K562 (cell line): ENCODE results near the gene COA6. TPM values are rescaled to one million over a fixed set of nuclear protein-coding genes. Genes with fewer than 3 reads are reported as not detected.

Experiments
- ATAC-seq: fragments of 200-7000 bp; cut with Tn5 transposase; 3 replicates; pipeline ENCODE4 v1.9.1; 2020; ENCODE audit warnings: moderate library complexity
- Bru-seq: library from RNA; stranded (reverse); fragments of 400-500 nt; gene quantifications from one replicate; lab custom pipeline; 2021; lab: Mats Ljungman, UMichigan
- BruChase-seq, 2 experiments: library from RNA; stranded (reverse); fragments of 400-500 nt; gene quantifications; one replicate each; lab custom pipeline; 2021; lab: Mats Ljungman, UMichigan
- BruUV-seq: library from RNA; stranded (reverse); fragments of 400-500 nt; replicated peaks from 2 replicates; lab custom pipeline; 2021; lab: Mats Ljungman, UMichigan
- CTCF ChIA-PET: fragments of 300-600 bp; formaldehyde crosslinking; extraction: SDS; loops from one replicate; lab custom pipeline; 2021; ENCODE audit warnings: low intra/inter-chr PET ratio; lab: Yijun Ruan, JAX
- POLR2A ChIA-PET: fragments of 300-600, 350-650 bp; sonication (Branson Sonifier 250); formaldehyde crosslinking; extraction: SDS; loops from one replicate; lab custom pipeline; 2021; ENCODE audit warnings: antibody characterized with exemption, inconsistent platforms; lab: Yijun Ruan, JAX
- DNase-seq, 4 experiments: peaks; one replicate each; pipeline versions ENCODE4 v3.0.0 to v3.0.0-alpha.2; 2011 to 2018; ENCODE audit warnings: low spot score in 3 of 4, mixed read lengths in 3 of 4; ENCODE audit errors: extremely low read depth in 1 of 4
- FAIRE-seq: peaks from 2 replicates; lab custom pipeline; 2011; peaks lifted over from hg19 to GRCh38; lab: Jason Lieb, UNC
- H2AFZ ChIP-seq: 2 replicates; pipeline ENCODE4 v1.6.0; 2011; ENCODE audit warnings: low read depth, low read length, control low read depth, inconsistent platforms
- H3K27ac ChIP-seq: fragments of 200-600 bp; 3 replicates; pipeline ENCODE4 v1.8.0; 2011; ENCODE audit warnings: low read depth, mild to moderate bottlenecking, control low read depth, inconsistent platforms, low read length, moderate library complexity, mixed read lengths; ENCODE audit errors: extremely low read depth
- H3K27me3 ChIP-seq, 2 experiments: fragments of 300-600 bp in 1 of 2; 2 replicates in 1 of 2; 3 replicates in 1 of 2; pipeline versions ENCODE4 v1.6.0 to v1.8.0; 2011; ENCODE audit warnings: inconsistent platforms in 2 of 2, low read length in 2 of 2, mild to moderate bottlenecking in 1 of 2, mixed read lengths in 1 of 2, moderate library complexity in 1 of 2; ENCODE audit not compliant: control insufficient read depth in 2 of 2, insufficient read depth in 2 of 2
- H3K36me3 ChIP-seq: fragments of 300-600 bp; 3 replicates; pipeline ENCODE4 v1.8.0; 2011; ENCODE audit warnings: mild to moderate bottlenecking, low read length, inconsistent platforms; ENCODE audit not compliant: control insufficient read depth, insufficient read depth
- H3K4me1 ChIP-seq, 2 experiments: fragments of 200-600 bp in 1 of 2; replicated peaks in 1 of 2; 2 replicates in 1 of 2; 3 replicates in 1 of 2; pipeline versions ENCODE4 v1.5.1 to v1.8.0; 2011; ENCODE audit warnings: inconsistent platforms in 2 of 2, low read length in 2 of 2, mild to moderate bottlenecking in 1 of 2, mixed read lengths in 1 of 2, moderate library complexity in 1 of 2; ENCODE audit not compliant: control insufficient read depth in 2 of 2, insufficient read depth in 2 of 2
- H3K4me2 ChIP-seq: 2 replicates; pipeline ENCODE4 v1.6.1; 2011; ENCODE audit warnings: low read length, control low read depth, inconsistent platforms, mixed read lengths; ENCODE audit not compliant: insufficient read depth
- H3K4me3 ChIP-seq: fragments of 200-600 bp; sonication (generic), shearing (Covaris generic); 2 replicates; pipeline ENCODE4 v1.5.1; 2016; ENCODE audit warnings: control low read depth, inconsistent platforms
- H3K79me2 ChIP-seq: fragments of 200-600 bp; 3 replicates; pipeline ENCODE4 v1.8.0; 2011; ENCODE audit warnings: low read length, inconsistent platforms; ENCODE audit not compliant: control insufficient read depth, insufficient read depth
- H3K9ac ChIP-seq, 2 experiments: 2 replicates each; pipeline versions ENCODE4 v1.6.0 to v1.6.1; 2011; ENCODE audit warnings: low read depth in 2 of 2, low read length in 2 of 2, control low read depth in 1 of 2, inconsistent platforms in 1 of 2, mild to moderate bottlenecking in 1 of 2, mixed read lengths in 1 of 2; ENCODE audit not compliant: insufficient read depth in 1 of 2
- H3K9me1 ChIP-seq: one replicate; pipeline ENCODE4 v1.6.0; 2011; ENCODE audit warnings: inconsistent platforms, mild to moderate bottlenecking, low read length, moderate library complexity; ENCODE audit not compliant: control insufficient read depth, insufficient read depth
- H3K9me3 ChIP-seq: replicated peaks from 2 replicates; pipeline ENCODE4 v1.5.1; 2011; ENCODE audit warnings: low read depth, low read length, inconsistent platforms; ENCODE audit not compliant: control insufficient read depth, insufficient read depth
- H4K20me1 ChIP-seq: replicated peaks from 2 replicates; pipeline ENCODE4 v1.6.1; 2011; ENCODE audit warnings: low read length, inconsistent platforms, mixed read lengths; ENCODE audit not compliant: control insufficient read depth, insufficient read depth
- E2F5 ChIP-seq: sonication (generic); formaldehyde crosslinking; IDR thresholded peaks from 2 replicates; pipeline ENCODE4 v1.8.0; 2022; ENCODE audit warnings: mild to moderate bottlenecking, missing genetic modification reagents
- ELF1 ChIP-seq: fragments of 200-800 bp; sonication (Bioruptor generic); IDR thresholded peaks from 2 replicates; pipeline ENCODE4 v1.6.1; 2016; ENCODE audit warnings: missing genetic modification characterization, missing compliant biosample characterization
- EWSR1 ChIP-seq: fragments of 450-650 bp; IDR thresholded peaks from 2 replicates; pipeline ENCODE4 v1.6.1; 2018; ENCODE audit warnings: borderline replicate concordance, mild to moderate bottlenecking, low read depth, moderate library complexity; ENCODE audit not compliant: partially characterized antibody
- PTTG1 ChIP-seq: fragments of 450-650 bp; IDR thresholded peaks from 2 replicates; pipeline ENCODE4 v1.6.1; 2016; ENCODE audit warnings: low read depth, mild to moderate bottlenecking, missing genetic modification characterization, missing compliant biosample characterization
- SMAD1 ChIP-seq: fragments of 150-350 bp; IDR thresholded peaks from 2 replicates; pipeline ENCODE4 v1.6.1; 2014; ENCODE audit warnings: low read length, low read depth; ENCODE audit not compliant: partially characterized antibody
- TSHZ1 ChIP-seq: fragments of 250-450 bp; sonication (Bioruptor Pico); IDR thresholded peaks from 2 replicates; pipeline ENCODE4 v1.4.0; 2020; ENCODE audit warnings: mild to moderate bottlenecking, moderate library complexity
- WGBS: fragments of 100-300 bp; shearing (Covaris generic); methylation state at CpG from one replicate; pipeline ENCODE4 v1.1.6; 2016; ENCODE audit warnings: low coverage, mixed read lengths; ENCODE audit not compliant: insufficient coverage; ENCODE audit errors: missing lambda C conversion rate; 5-methylcytosine and 5-hydroxymethylcytosine counted together
- in situ Hi-C: fragments of 300-500 bp; cut with MboI; formaldehyde crosslinking; loops from 4 replicates; pipeline ENCODE4 v1.15.0; 2018; ENCODE audit warnings: inconsistent platforms, mixed read lengths
- intact Hi-C: fragments of 100-400 bp; cut with micrococcal nuclease; formaldehyde crosslinking; loops from 2 replicates; pipeline ENCODE4 v1.14.2; 2022
- long read RNA-seq, 3 experiments: library from polyadenylated mRNA in 2 of 3; library from RNA in 1 of 3; unstranded in 2 of 3; stranded (forward) in 1 of 3; transcript quantifications; one replicate each; pipeline ENCODE4 v2.0.0, GENCODE V29; 2019 to 2022
- polyA minus RNA-seq, 3 experiments: library from RNA; depleted of rRNA, polyadenylated mRNA; stranded (reverse); fragments of >200 nt; gene quantifications; 2 replicates each; pipeline ENCODE4 v1.2.3, GENCODE V29; 2011
- polyA plus RNA-seq, 8 experiments: library from polyadenylated mRNA; depleted of rRNA in 4 of 8; stranded (reverse) in 5 of 8; unstranded in 3 of 8; fragments of >200 nt; fragmentation: Nextera tagmentation in 2 of 8; fragmentation: Illumina TruSeq in 1 of 8; extraction: Ambion mirVana in 2 of 8; extraction: Trizol in 1 of 8; gene quantifications; 2 replicates each; pipeline versions ENCODE4 v1.2.1 to v1.2.3, GENCODE V29; 2011 to 2014; ENCODE audit warnings: inconsistent platforms in 1 of 8, missing spikeins in 1 of 8
- total RNA-seq, 7 experiments: library from RNA; depleted of rRNA in 6 of 7; stranded (reverse); fragments of >200 nt in 6 of 7; fragmentation: Illumina TruSeq in 2 of 7; extraction: Trizol in 2 of 7; gene quantifications; 2 replicates each; pipeline versions ENCODE4 v1.2.1 to v1.2.3, GENCODE V29; 2011 to 2021; ENCODE audit warnings: low replicate concordance in 1 of 7
- TF ChIP-seq, protein P1 (sequence below): fragments of 250-450 bp; sonication (Bioruptor Pico); IDR thresholded peaks from 2 replicates; pipeline ENCODE4 v1.9.0; 2021; ENCODE audit warnings: mild to moderate bottlenecking

Gene COA6, protein sequence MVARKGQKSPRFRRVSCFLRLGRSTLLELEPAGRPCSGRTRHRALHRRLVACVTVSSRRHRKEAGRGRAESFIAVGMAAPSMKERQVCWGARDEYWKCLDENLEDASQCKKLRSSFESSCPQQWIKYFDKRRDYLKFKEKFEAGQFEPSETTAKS
- 11.0 and 11.3 TPM in 2 replicates for total RNA-seq (2011; cell fraction: chromatin; rRNA removed; ENCODE audit: low replicate concordance)
- 18.5 and 22.6 TPM in 2 replicates for total RNA-seq (2011; cell fraction: nucleolus; rRNA removed)
- total RNA-seq (2011; cell fraction: nucleoplasm; rRNA removed) = 18.0 and 19.1 TPM in 2 replicates
- total RNA-seq (2014; rRNA removed) = 92.1 and 131 TPM in 2 replicates
- 134 and 151 TPM in 2 replicates for total RNA-seq (2014; rRNA removed; fragmentation: Illumina TruSeq; extraction: Trizol)
- 155 and 158 TPM in 2 replicates for total RNA-seq (2015; rRNA removed; fragmentation: Illumina TruSeq; extraction: Trizol)
- 102 and 112 TPM in 2 replicates for total RNA-seq (2021)
- polyA plus RNA-seq (2011; rRNA removed) = 50.3 and 77.7 TPM in 2 replicates
- 36.7 and 39.3 TPM in 2 replicates for polyA plus RNA-seq (2011; cell fraction: cytosol; rRNA removed)
- 17.7 and 23.9 TPM in 2 replicates for polyA plus RNA-seq (2011; cell fraction: nucleus; rRNA removed)
- polyA plus RNA-seq (2012) = 96.2 and 170 TPM in 2 replicates
- 91.5 and 119 TPM in 2 replicates for polyA plus RNA-seq (2014; fragmentation: Illumina TruSeq; extraction: Trizol)
- polyA plus RNA-seq (2014; fragmentation: Nextera tagmentation; extraction: Ambion mirVana) = 100 to 1,000 TPM; 171 to 187 TPM
- polyA plus RNA-seq (2014; rRNA removed) = 172 and 190 TPM in 2 replicates
- 12.1 and 12.6 TPM in 2 replicates for polyA minus RNA-seq (2011; rRNA and poly(A)+ RNA removed)
- 16.4 and 25.5 TPM in 2 replicates for polyA minus RNA-seq (2011; cell fraction: cytosol; rRNA and poly(A)+ RNA removed)
- 15.6 and 20.1 TPM in 2 replicates for polyA minus RNA-seq (2011; cell fraction: nucleus; rRNA and poly(A)+ RNA removed)
- Bru-seq, nascent RNA = percentile 94 among the genes with signal in this experiment
- percentile 87 among the genes with signal in this experiment for BruChase-seq, experiment 1, labeled RNA remaining after a 2-hour chase
- percentile 85 among the genes with signal in this experiment for BruChase-seq, experiment 2, labeled RNA remaining after a 6-hour chase
- long read RNA-seq, experiment 1, transcript COA6-201 (2 exons, 1,013 nt) = minor isoform, 59 of 297 reads
- long read RNA-seq, experiment 1, transcript COA6-203 (3 exons, 710 nt) = major isoform, 126 of 297 reads
- long read RNA-seq, experiment 1, transcript COA6-202 (3 exons, 641 nt) = minor isoform, 27 of 297 reads
- long read RNA-seq, experiment 1, partial matches to known transcripts = 79 of 297 reads
- long read RNA-seq, experiment 1, other reads (novel, unspliced or antisense) = 6 of 297 reads
- long read RNA-seq, experiment 2, transcript COA6-202 (3 exons, 641 nt) = minor isoform, 7 of 136 reads
- long read RNA-seq, experiment 2, transcript COA6-201 (2 exons, 1,013 nt) = minor isoform, 6 of 136 reads
- long read RNA-seq, experiment 2, transcript COA6-203 (3 exons, 710 nt) = major isoform, 110 of 136 reads
- long read RNA-seq, experiment 2, partial matches to known transcripts = 8 of 136 reads
- long read RNA-seq, experiment 2, other reads (novel, unspliced or antisense) = 5 of 136 reads
- long read RNA-seq, experiment 3, transcript COA6-203 (3 exons, 710 nt) = major isoform, 106 of 133 reads
- long read RNA-seq, experiment 3, transcript COA6-201 (2 exons, 1,013 nt) = minor isoform, 6 of 133 reads
- long read RNA-seq, experiment 3, transcript COA6-202 (3 exons, 641 nt) = minor isoform, 15 of 133 reads
- long read RNA-seq, experiment 3, partial matches to known transcripts = 1 of 133 reads
- long read RNA-seq, experiment 3, other reads (novel, unspliced or antisense) = 5 of 133 reads

DNA sequence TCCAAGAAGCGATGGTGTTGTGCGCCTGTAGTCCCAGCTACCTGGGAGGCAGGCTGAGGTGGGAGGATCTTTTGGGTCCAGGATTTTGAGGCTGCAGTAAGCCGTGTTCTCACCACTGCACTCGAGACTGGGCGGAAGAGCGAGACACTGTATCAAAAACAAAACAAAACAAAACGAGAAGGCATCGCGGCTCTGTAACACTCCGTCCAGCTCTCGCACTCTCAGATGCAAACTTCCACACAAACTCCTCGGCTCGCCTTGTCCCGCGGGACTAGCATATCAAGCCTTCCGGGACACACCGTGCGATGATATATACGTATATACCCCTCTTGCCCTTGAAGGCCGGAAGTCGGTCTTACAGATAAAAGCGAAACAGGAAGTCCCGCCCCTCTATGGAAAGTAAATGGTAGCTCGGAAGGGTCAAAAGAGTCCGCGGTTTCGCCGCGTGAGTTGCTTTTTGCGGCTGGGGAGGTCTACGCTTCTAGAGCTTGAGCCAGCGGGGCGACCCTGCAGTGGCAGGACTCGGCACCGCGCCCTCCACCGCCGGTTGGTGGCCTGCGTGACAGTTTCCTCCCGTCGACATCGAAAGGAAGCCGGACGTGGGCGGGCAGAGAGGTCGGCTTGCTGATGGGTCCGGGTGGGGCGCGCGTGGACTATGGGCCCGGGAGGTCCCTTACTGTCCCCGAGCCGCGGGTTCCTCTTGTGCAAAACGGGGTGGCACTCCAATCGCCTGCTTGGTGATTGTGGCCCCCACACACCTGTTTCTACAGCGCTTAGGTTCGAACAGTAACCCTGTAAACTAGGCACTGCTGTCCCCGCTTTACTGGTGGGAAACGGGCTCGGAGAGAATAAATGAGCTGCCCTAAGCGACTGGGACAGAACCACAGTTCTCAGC, at the start of gene COA6:
COA6 (plus strand) TSS at position 393 of the 895 bp plus-strand sequence; CDS start at position 404, 11 bp downstream.
- FAIRE-seq (peak; percentile 94), ATAC-seq (peak; percentile 90), DNase-seq (peak; percentile 90 to 99 (median 92))
- Histone ChIP-seq H4K20me1 (no peaks in the 10 kb centered on the region), H3K9ac (peak within 1 kb of the TSS; percentile 94 to 98), H3K27ac (peak within 1 kb of the TSS; percentile 93), H3K36me3 (peaks cover 38% of the 10 kb centered on the region), H3K79me2 (peaks cover 61% of the 10 kb centered on the region), H3K4me3 (peak within 1 kb of the TSS; percentile 81), H3K27me3 (no peaks in the 10 kb centered on the region), H3K9me1 (no peaks in the 10 kb centered on the region), H2AFZ (peak within 1 kb of the TSS; percentile 98), H3K9me3 (no peaks in the 10 kb centered on the region), H3K4me1 (peaks cover 5 to 36% of the 10 kb centered on the region in 2 experiments), H3K4me2 (peak within 1 kb of the TSS; percentile 84)
- in situ Hi-C loops = no loop called here
- CTCF ChIA-PET = no interaction called here
- POLR2A ChIA-PET = interaction anchor here (0.6 to 3.5 kb wide), 25 partner anchors 9 to 1794 kb away, joined by 3 to 27 read pairs (median 3); partner anchors contain the start of gene TARBP1
- intact Hi-C loops = loop anchor here (2.0 to 10.0 kb wide), 5 partner anchors 51 to 719 kb away; partner anchors contain the start of gene TARBP1
- TSS peak; percentile 71 for BruUV-seq
- under 1% methylated on average over 62 of the region's 62 CpGs for WGBS
- TF ChIP-seq E2F5 (CRISPR knock-in tag) = peak; percentile 96; the same call in 1 of the 2 replicates
- TF ChIP-seq, protein P1, sequence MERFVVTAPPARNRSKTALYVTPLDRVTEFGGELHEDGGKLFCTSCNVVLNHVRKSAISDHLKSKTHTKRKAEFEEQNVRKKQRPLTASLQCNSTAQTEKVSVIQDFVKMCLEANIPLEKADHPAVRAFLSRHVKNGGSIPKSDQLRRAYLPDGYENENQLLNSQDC (CRISPR knock-in tag) = peak; percentile 88
- no peak for TF ChIP-seq TSHZ1
- TF ChIP-seq EWSR1 = no peak
- no peak for TF ChIP-seq PTTG1 (tag)
- TF ChIP-seq ELF1 = peak; percentile 92
- peak; percentile 92 for TF ChIP-seq SMAD1
